Right forelimb (tissue), 1 donor: ENCODE results near the gene SCGB1C1.

ENCODE experiments used
- DNase-seq: peaks from one replicate; pipeline ENCODE4 v3.0.0-alpha.2; 2018

Gene SCGB1C1

GRCh38 chr11:205221-206001 is 12.5 kb downstream of the SCGB1C1 start:
- DNase-seq: no peak

- peak; percentile 35 for DNase-seq
Observed at GRCh38 chr11:206002-206384, 13.1 kb downstream of the SCGB1C1 start.

- DNase-seq: peak; percentile 59
Observed at GRCh38 chr11:206526-207207, 13.8 kb downstream of the SCGB1C1 start.

GRCh38 chr11:207208-207862 is 14.5 kb downstream of the SCGB1C1 start, which contains the start of the genes BET1L and RIC8A:
Gene BET1L, minus strand, starts transcription at chr11:207399. Its CDS starts 78 bp downstream, at chr11:207321.
Gene RIC8A, plus strand, starts transcription at chr11:207708. Its CDS starts 1,147 bp downstream, at chr11:208855.
- DNase-seq: peak; percentile 97

- DNase-seq: no peak
Observed at GRCh38 chr11:207863-208180, 14.9 kb downstream of the SCGB1C1 start.

GRCh38 chr11:208181-208916 is 15.5 kb downstream of the SCGB1C1 start:
- DNase-seq: peak; percentile 91

- DNase-seq: no peak
Observed at GRCh38 chr11:208917-209260, 16.0 kb downstream of the SCGB1C1 start.

- no peak for DNase-seq
Observed at GRCh38 chr11:209275-210121, 16.6 kb downstream of the SCGB1C1 start.

GRCh38 chr11:210122-210802 is 17.4 kb downstream of the SCGB1C1 start:
- no peak for DNase-seq

- no peak for DNase-seq
Observed at GRCh38 chr11:210803-211180, 17.9 kb downstream of the SCGB1C1 start.

- DNase-seq: no peak
Observed at GRCh38 chr11:211295-211694, 18.4 kb downstream of the SCGB1C1 start.

GRCh38 chr11:211741-212140 is 18.9 kb downstream of the SCGB1C1 start:
- DNase-seq: no peak

GRCh38 chr11:212150-213100 is 19.5 kb downstream of the SCGB1C1 start:
- no peak for DNase-seq

- DNase-seq: no peak
Observed at GRCh38 chr11:213111-213510, 20.2 kb downstream of the SCGB1C1 start.

GRCh38 chr11:214083-214482 is 21.2 kb downstream of the SCGB1C1 start:
- DNase-seq: no peak

GRCh38 chr11:215581-216037 is 22.7 kb downstream of the SCGB1C1 start:
- peak; percentile 35 for DNase-seq

GRCh38 chr11:216081-216974 is 23.4 kb downstream of the SCGB1C1 start:
- peak; percentile 41 for DNase-seq

GRCh38 chr11:217704-218103 is 24.8 kb downstream of the SCGB1C1 start:
- DNase-seq: no peak
